ENCODE results near the gene ADAMTS16.

The ADAMTS16 gene

GRCh38 chr5:5320062-5320805, 180.1 kb downstream of the ADAMTS16 start:
- no peak for DNase-seq

GRCh38 chr5:5321137-5321536, 181.0 kb downstream of the ADAMTS16 start:
- DNase-seq, result no peak

- no peak for DNase-seq
Observed at GRCh38 chr5:5323551-5323950, 183.4 kb downstream of the ADAMTS16 start.

GRCh38 chr5:5326115-5326758, 186.1 kb downstream of the ADAMTS16 start:
- no peak for DNase-seq

- DNase-seq, result no peak
Observed at GRCh38 chr5:5327126-5327525, 187.0 kb downstream of the ADAMTS16 start.

- DNase-seq, result no peak
Observed at GRCh38 chr5:5330728-5331452, 190.8 kb downstream of the ADAMTS16 start.

GRCh38 chr5:5331848-5332247, 191.7 kb downstream of the ADAMTS16 start:
- DNase-seq, result no peak

GRCh38 chr5:5332287-5332686, 192.2 kb downstream of the ADAMTS16 start:
- no peak for DNase-seq

GRCh38 chr5:5335107-5335506, 195.0 kb downstream of the ADAMTS16 start:
- no peak for DNase-seq

- no peak for DNase-seq
Observed at GRCh38 chr5:5335700-5336264, 195.7 kb downstream of the ADAMTS16 start.

- no peak for DNase-seq
Observed at GRCh38 chr5:5339257-5339656, 199.1 kb downstream of the ADAMTS16 start.

GRCh38 chr5:5340206-5340729, 200.1 kb downstream of the ADAMTS16 start:
- no peak for DNase-seq

- DNase-seq, result no peak
Observed at GRCh38 chr5:5341531-5342292, 201.6 kb downstream of the ADAMTS16 start.

GRCh38 chr5:5342784-5343183, 202.7 kb downstream of the ADAMTS16 start:
- no peak for DNase-seq

- DNase-seq, result no peak
Observed at GRCh38 chr5:5343568-5343967, 203.4 kb downstream of the ADAMTS16 start.

- DNase-seq, result no peak
Observed at GRCh38 chr5:5344051-5344571, 204.0 kb downstream of the ADAMTS16 start.

- DNase-seq, result no peak
Observed at GRCh38 chr5:5344606-5345005, 204.5 kb downstream of the ADAMTS16 start.

- no peak for DNase-seq
Observed at GRCh38 chr5:5347442-5347841, 207.3 kb downstream of the ADAMTS16 start.

GRCh38 chr5:5348135-5348534, 208.0 kb downstream of the ADAMTS16 start:
- no peak for DNase-seq

- DNase-seq, result no peak
Observed at GRCh38 chr5:5348576-5348975, 208.4 kb downstream of the ADAMTS16 start.

- no peak for DNase-seq
Observed at GRCh38 chr5:5350101-5350500, 210.0 kb downstream of the ADAMTS16 start.

GRCh38 chr5:5351288-5351979, 211.3 kb downstream of the ADAMTS16 start:
- DNase-seq, result no peak

Data from activated CD8-positive, alpha-beta memory T cell treated with anti-CD3 and anti-CD28 coated beads, Interleukin-2, amount 50 U/mL, for 48 hours (primary cell).